NB4 (cell line): ENCODE data around the gene ZNF776.
"Not testable (repeated sequence)": the region's sequence is repeated elsewhere in the genome, so short reads cannot be mapped to it uniquely, and the experiment has no call there.

ENCODE experiments used
- MYC ChIP-seq: IDR thresholded peaks from 2 replicates; pipeline ENCODE4 v1.6.1; 2011; ENCODE audit warnings: low read depth, low read length
- POLR2A ChIP-seq: IDR thresholded peaks from 2 replicates; pipeline ENCODE4 v1.6.1; 2011; ENCODE audit warnings: mild to moderate bottlenecking; ENCODE audit not compliant: insufficient read length; ENCODE audit errors: extremely low read depth
- TF ChIP-seq, protein P1 (sequence below): IDR thresholded peaks from one replicate; pipeline ENCODE4 v1.5.1; 2012; ENCODE audit warnings: low read depth, low read length
- TF ChIP-seq, protein P2 (sequence below): IDR thresholded peaks from 2 replicates; pipeline ENCODE4 v1.6.1; 2011; ENCODE audit warnings: low read depth, low read length

DNA sequence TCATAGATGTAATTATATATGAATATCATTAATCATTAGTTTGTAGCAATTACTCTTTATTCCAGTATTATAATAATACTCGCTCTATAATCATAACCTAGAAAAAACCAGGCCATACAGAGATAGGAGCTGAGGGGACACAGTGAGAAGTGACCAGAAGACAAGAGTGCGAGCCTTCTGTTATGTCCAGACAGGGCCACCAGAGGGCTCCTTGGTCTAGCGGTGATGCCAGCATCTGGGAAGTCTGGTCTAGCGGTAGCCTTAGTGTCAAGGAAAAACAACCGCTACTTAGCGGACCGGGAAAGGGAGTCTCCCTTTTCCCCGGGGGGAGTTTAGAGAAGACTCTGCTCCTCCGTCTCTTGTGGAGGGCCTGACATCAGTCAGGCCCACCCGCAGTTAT, 8.3 kb upstream of the ZNF776 start:
- TF ChIP-seq, protein P1, sequence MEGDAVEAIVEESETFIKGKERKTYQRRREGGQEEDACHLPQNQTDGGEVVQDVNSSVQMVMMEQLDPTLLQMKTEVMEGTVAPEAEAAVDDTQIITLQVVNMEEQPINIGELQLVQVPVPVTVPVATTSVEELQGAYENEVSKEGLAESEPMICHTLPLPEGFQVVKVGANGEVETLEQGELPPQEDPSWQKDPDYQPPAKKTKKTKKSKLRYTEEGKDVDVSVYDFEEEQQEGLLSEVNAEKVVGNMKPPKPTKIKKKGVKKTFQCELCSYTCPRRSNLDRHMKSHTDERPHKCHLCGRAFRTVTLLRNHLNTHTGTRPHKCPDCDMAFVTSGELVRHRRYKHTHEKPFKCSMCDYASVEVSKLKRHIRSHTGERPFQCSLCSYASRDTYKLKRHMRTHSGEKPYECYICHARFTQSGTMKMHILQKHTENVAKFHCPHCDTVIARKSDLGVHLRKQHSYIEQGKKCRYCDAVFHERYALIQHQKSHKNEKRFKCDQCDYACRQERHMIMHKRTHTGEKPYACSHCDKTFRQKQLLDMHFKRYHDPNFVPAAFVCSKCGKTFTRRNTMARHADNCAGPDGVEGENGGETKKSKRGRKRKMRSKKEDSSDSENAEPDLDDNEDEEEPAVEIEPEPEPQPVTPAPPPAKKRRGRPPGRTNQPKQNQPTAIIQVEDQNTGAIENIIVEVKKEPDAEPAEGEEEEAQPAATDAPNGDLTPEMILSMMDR: not testable (repeated sequence)
- not testable (repeated sequence) for TF ChIP-seq MYC, POLR2A
- TF ChIP-seq, protein P2, sequence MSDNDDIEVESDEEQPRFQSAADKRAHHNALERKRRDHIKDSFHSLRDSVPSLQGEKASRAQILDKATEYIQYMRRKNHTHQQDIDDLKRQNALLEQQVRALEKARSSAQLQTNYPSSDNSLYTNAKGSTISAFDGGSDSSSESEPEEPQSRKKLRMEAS: not testable (repeated sequence)
